HG03108 (cell line): Measurements from ENCODE around the gene KCNQ5.
A peak's percentile ranks its signal among the peaks of the same experiment; 100 is the strongest.

Source experiments
- ATAC-seq: cut with Tn5 transposase; IDR thresholded peaks from one replicate; pipeline ENCODE4 v1.9.1; 2021; ENCODE audit warnings: moderate library complexity; ENCODE audit not compliant: unreplicated experiment

The KCNQ5 gene

GRCh38 chr6:72792692-72793091, 170.8 kb downstream of the KCNQ5 start:
- no peak for ATAC-seq

- no peak for ATAC-seq
These were observed 172.0 kb downstream of the KCNQ5 start for GRCh38 chr6:72793641-72794395.

DNA sequence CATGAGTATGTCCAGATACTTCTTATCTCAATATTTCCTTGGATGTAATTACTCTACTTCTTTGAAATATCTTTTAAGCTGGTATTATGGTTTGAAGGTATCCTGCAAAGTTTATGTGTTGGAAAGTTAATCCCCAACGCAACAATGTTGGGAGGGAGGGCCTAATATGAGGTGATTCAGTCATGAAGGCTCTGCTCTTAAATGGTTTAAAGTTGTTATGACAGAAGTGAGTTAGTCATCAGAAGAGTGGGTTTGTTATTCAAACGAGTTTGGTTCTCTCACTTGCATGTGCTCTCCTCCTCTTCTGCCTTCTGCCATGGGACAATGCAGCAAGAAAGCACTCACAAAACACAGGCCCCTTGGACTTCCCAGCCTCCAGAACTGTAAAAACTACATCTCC, 176.3 kb downstream of the KCNQ5 start:
- no peak for ATAC-seq

- ATAC-seq: no peak
These were observed 188.0 kb downstream of the KCNQ5 start for GRCh38 chr6:72809746-72810379.

- ATAC-seq: no peak
These were observed 188.9 kb downstream of the KCNQ5 start for GRCh38 chr6:72810571-72811280.

DNA sequence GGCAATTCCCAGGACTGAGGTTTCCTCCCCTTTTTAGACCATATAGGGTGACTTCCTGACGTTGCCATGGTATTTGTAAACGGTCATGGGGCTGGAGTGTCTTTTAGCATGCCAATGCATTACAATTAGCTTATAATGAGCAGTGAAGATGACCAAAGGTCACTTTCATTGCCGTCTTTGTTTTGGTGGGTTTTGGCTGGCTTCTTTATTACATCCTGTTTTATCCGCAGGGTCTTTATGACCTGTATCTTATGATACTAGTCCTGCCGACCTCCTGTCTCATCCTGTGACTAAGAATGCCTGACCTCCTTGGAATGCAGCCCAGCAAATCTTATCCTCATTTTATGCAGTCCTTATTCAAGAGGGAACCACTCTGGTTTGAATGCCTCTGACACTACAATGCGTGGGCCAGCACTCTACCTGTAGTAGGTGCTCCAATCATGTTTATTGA, 190.1 kb downstream of the KCNQ5 start:
- no peak for ATAC-seq

- ATAC-seq: no peak
These were observed 192.1 kb downstream of the KCNQ5 start for GRCh38 chr6:72813807-72814596.

DNA sequence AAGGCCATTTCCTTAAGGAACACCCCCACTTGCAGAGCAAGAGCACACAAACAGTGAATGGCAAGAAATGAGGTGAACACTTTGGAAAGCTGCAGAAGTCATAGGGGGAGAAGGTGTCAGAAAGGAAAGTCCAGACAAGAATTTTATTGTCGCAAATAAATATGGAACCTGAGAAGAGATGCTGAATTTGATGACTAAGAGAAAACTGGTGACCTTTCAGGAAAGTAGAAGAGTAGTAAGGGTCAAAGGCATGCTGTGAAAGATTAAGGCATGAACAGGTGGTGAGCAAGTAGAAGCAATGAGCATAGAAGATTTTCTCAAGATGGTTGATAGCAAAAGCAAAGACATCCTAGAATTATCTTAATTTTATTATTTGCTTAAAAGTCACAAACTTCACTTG, 194.2 kb downstream of the KCNQ5 start:
- ATAC-seq: no peak

- no peak for ATAC-seq
These were observed 195.3 kb downstream of the KCNQ5 start for GRCh38 chr6:72817208-72817607.

GRCh38 chr6:72819609-72820008, 197.7 kb downstream of the KCNQ5 start:
- no peak for ATAC-seq

- no peak for ATAC-seq
These were observed 198.3 kb downstream of the KCNQ5 start for GRCh38 chr6:72820153-72820552.

- ATAC-seq: no peak
These were observed 199.0 kb downstream of the KCNQ5 start for GRCh38 chr6:72820906-72821305.

- no peak for ATAC-seq
These were observed 200.2 kb downstream of the KCNQ5 start for GRCh38 chr6:72822023-72822422.

GRCh38 chr6:72822691-72823090, 200.8 kb downstream of the KCNQ5 start:
- no peak for ATAC-seq

- peak; percentile 62 for ATAC-seq
These were observed 203.0 kb downstream of the KCNQ5 start for GRCh38 chr6:72824833-72825232.

- ATAC-seq: peak; percentile 43
These were observed 203.5 kb downstream of the KCNQ5 start for GRCh38 chr6:72825315-72825911.

DNA sequence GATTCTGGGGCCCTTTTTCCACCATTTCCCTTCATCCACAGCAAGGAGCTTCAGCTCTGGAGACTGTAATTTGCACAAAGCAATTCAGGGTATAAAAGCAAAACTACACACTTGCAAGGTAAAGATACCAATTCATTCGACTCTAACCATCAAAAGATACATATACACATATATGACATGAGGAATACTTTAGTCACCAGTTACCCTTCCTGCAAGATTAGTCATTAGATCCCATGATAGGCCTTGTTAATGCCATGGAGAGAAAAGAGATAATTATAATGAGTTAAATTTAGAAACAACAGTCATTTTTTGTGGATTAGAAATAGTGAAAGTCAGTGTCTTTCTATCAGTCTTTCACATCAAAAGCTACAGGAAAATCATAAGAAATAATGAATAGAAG, 204.2 kb downstream of the KCNQ5 start:
- ATAC-seq: no peak

- no peak for ATAC-seq
These were observed 205.0 kb downstream of the KCNQ5 start for GRCh38 chr6:72826744-72827438.

- no peak for ATAC-seq
These were observed 207.0 kb downstream of the KCNQ5 start for GRCh38 chr6:72828904-72829303.

- no peak for ATAC-seq
These were observed 210.4 kb downstream of the KCNQ5 start for GRCh38 chr6:72832271-72832670.
